GM12878 (cell line): ENCODE results near the gene SLFN5. TPM values are rescaled to one million over a fixed set of nuclear protein-coding genes. Genes with fewer than 3 reads are reported as not detected.

Experiments used
- ATAC-seq: fragments of 200-7000 bp; cut with Tn5 transposase; 3 replicates; pipeline ENCODE4 v1.9.1; 2020; ENCODE audit warnings: mild to moderate bottlenecking, moderate library complexity
- BruUV-seq: library from RNA; stranded (reverse); fragments of 400-500 nt; replicated peaks from 2 replicates; lab custom pipeline; 2021; lab: Mats Ljungman, UMichigan
- CTCF ChIA-PET: fragments of 300-600 bp; sonication (Branson Sonifier 250); formaldehyde crosslinking; extraction: SDS; loops from one replicate; lab custom pipeline; 2021; ENCODE audit warnings: inconsistent platforms; lab: Yijun Ruan, JAX
- POLR2A ChIA-PET: fragments of 350-600 bp; formaldehyde crosslinking; extraction: SDS; loops from one replicate; lab custom pipeline; 2021; ENCODE audit warnings: inconsistent platforms; lab: Charles Lee
- RAD21 ChIA-PET: fragments of 300-600 bp; sonication (Branson Sonifier 250); formaldehyde crosslinking; loops from one replicate; lab custom pipeline; 2023; ENCODE audit warnings: antibody characterized with exemption; ENCODE audit not compliant: unreplicated experiment; lab: Charles Lee
- SMC1A ChIA-PET: fragments of 300-600 bp; sonication (Branson Sonifier 250); formaldehyde crosslinking; loops from one replicate; lab custom pipeline; 2023; ENCODE audit not compliant: unreplicated experiment, uncharacterized antibody; lab: Charles Lee
- DNase-seq: peaks from one replicate; pipeline ENCODE4 v3.0.0-alpha.2; 2011; ENCODE audit warnings: low read depth, low spot score
- FAIRE-seq: peaks from 3 replicates; lab custom pipeline; 2011; peaks lifted over from hg19 to GRCh38; lab: Jason Lieb, UNC
- H2AFZ ChIP-seq: 2 replicates; pipeline ENCODE4 v1.6.0; 2011; ENCODE audit warnings: low read depth, low read length, control low read depth; ENCODE audit not compliant: control insufficient read depth
- H3K27ac ChIP-seq: 2 replicates; pipeline ENCODE4 v1.5.1; 2011; ENCODE audit warnings: control low read depth; ENCODE audit not compliant: control insufficient read depth, insufficient read depth
- H3K27me3 ChIP-seq, 2 experiments: replicated peaks in 1 of 2; 2 replicates each; pipeline versions ENCODE4 v1.6.0 to v1.6.1; 2011; ENCODE audit warnings: low read length in 1 of 2; ENCODE audit not compliant: control insufficient read depth in 2 of 2, insufficient read depth in 2 of 2
- H3K36me3 ChIP-seq, 2 experiments: 2 replicates each; pipeline ENCODE4 v1.5.1; 2011; ENCODE audit warnings: low read length in 1 of 2; ENCODE audit not compliant: control insufficient read depth in 2 of 2, insufficient read depth in 2 of 2
- H3K4me1 ChIP-seq: 2 replicates; pipeline ENCODE4 v1.6.1; 2011; ENCODE audit warnings: mild to moderate bottlenecking, low read length, moderate library complexity, mixed read lengths; ENCODE audit not compliant: control insufficient read depth, insufficient read depth
- H3K4me2 ChIP-seq: 2 replicates; pipeline ENCODE4 v1.6.0; 2011; ENCODE audit warnings: control low read depth; ENCODE audit not compliant: control insufficient read depth, insufficient read depth
- H3K4me3 ChIP-seq: fragments of 200-600 bp; sonication (generic); 2 replicates; pipeline ENCODE4 v1.5.1; 2016
- H3K79me2 ChIP-seq: 2 replicates; pipeline ENCODE4 v1.6.0; 2011; ENCODE audit warnings: low read length; ENCODE audit not compliant: control insufficient read depth, insufficient read depth
- H3K9ac ChIP-seq: 2 replicates; pipeline ENCODE4 v1.8.0; 2011; ENCODE audit warnings: low read length, control low read depth, mixed read lengths; ENCODE audit not compliant: control insufficient read depth, insufficient read depth
- H3K9me3 ChIP-seq: replicated peaks from 3 replicates; pipeline ENCODE4 v1.5.1; 2011; ENCODE audit warnings: mild to moderate bottlenecking, low read length; ENCODE audit not compliant: control insufficient read depth, insufficient read depth
- H4K20me1 ChIP-seq: 2 replicates; pipeline ENCODE4 v1.6.0; 2011; ENCODE audit not compliant: control insufficient read depth, insufficient read depth
- ASH2L ChIP-seq: fragments of 300-600, 200-600 bp; sonication (generic); IDR thresholded peaks from 2 replicates; pipeline ENCODE4 v1.6.1; 2017; ENCODE audit warnings: low read depth, mild to moderate bottlenecking, borderline replicate concordance
- BCL11A ChIP-seq: IDR thresholded peaks from 2 replicates; pipeline ENCODE4 v1.6.1; 2011; ENCODE audit warnings: low read depth, low read length
- DPF2 ChIP-seq: fragments of 450-650 bp; IDR thresholded peaks from 2 replicates; pipeline ENCODE4 v1.6.1; 2017; ENCODE audit warnings: mild to moderate bottlenecking
- ESRRA ChIP-seq: IDR thresholded peaks from 2 replicates; pipeline ENCODE4 v1.6.1; 2012; ENCODE audit warnings: mild to moderate bottlenecking, low read length, improper control_type of control experiment
- HCFC1 ChIP-seq: fragments of 150-350 bp; IDR thresholded peaks from 2 replicates; pipeline ENCODE4 v1.6.1; 2014; ENCODE audit warnings: low read length
- HDGF ChIP-seq: fragments of 450-650 bp; IDR thresholded peaks from 2 replicates; pipeline ENCODE4 v1.6.1; 2016; ENCODE audit warnings: antibody characterized with exemption
- IKZF1 ChIP-seq: fragments of 450-650 bp; conservative IDR thresholded peaks from 2 replicates; pipeline ENCODE4 v1.6.1; 2017; ENCODE audit warnings: antibody characterized with exemption, mild to moderate bottlenecking
- IRF4 ChIP-seq: IDR thresholded peaks from 2 replicates; pipeline ENCODE4 v1.6.1; 2011; ENCODE audit warnings: low read depth, low read length
- LARP7 ChIP-seq: fragments of 450-650 bp; IDR thresholded peaks from 2 replicates; pipeline ENCODE4 v1.6.1; 2017; ENCODE audit warnings: mild to moderate bottlenecking
- MYB ChIP-seq: fragments of 150-350 bp; IDR thresholded peaks from 2 replicates; pipeline ENCODE4 v1.6.1; 2014; ENCODE audit warnings: mild to moderate bottlenecking, low read depth, low read length, borderline replicate concordance
- NFYB ChIP-seq: IDR thresholded peaks from 2 replicates; pipeline ENCODE4 v1.6.1; 2011; ENCODE audit warnings: low read depth, mild to moderate bottlenecking, low read length, improper control_type of control experiment, moderate library complexity; ENCODE audit not compliant: insufficient read depth
- PAX5 ChIP-seq: IDR thresholded peaks from 2 replicates; pipeline ENCODE4 v1.6.1; 2011; ENCODE audit warnings: low read depth, low read length, borderline replicate concordance
- PML ChIP-seq: IDR thresholded peaks from 2 replicates; pipeline ENCODE4 v1.6.1; 2012; ENCODE audit warnings: low read length, inconsistent platforms
- RB1 ChIP-seq: fragments of 450-650 bp; formaldehyde crosslinking; IDR thresholded peaks from 2 replicates; pipeline ENCODE4 v1.6.1; 2017; ENCODE audit warnings: mild to moderate bottlenecking, borderline replicate concordance
- REST ChIP-seq: IDR thresholded peaks from 2 replicates; pipeline ENCODE4 v1.6.1; 2012; ENCODE audit warnings: mild to moderate bottlenecking, low read depth, low read length
- SMC3 ChIP-seq: IDR thresholded peaks from 2 replicates; pipeline ENCODE4 v1.6.1; 2011; ENCODE audit warnings: low read length, improper control_type of control experiment, borderline replicate concordance
- USF1 ChIP-seq: IDR thresholded peaks from 2 replicates; pipeline ENCODE4 v1.6.1; 2011; ENCODE audit warnings: borderline replicate concordance, low read depth, mild to moderate bottlenecking, moderate library complexity, mixed read lengths, low read length; ENCODE audit not compliant: insufficient read depth; ENCODE audit errors: extremely low read length
- ZNF274 ChIP-seq: IDR thresholded peaks from one replicate; pipeline ENCODE4 v1.8.0; 2011; ENCODE audit not compliant: insufficient read length, insufficient read depth
- ZSCAN29 ChIP-seq: fragments of 450-650 bp; IDR thresholded peaks from 2 replicates; pipeline ENCODE4 v1.6.1; 2017; ENCODE audit warnings: mild to moderate bottlenecking, moderate library complexity
- ZZZ3 ChIP-seq: IDR thresholded peaks from 2 replicates; pipeline ENCODE4 v1.6.1; 2011; ENCODE audit warnings: low read depth; ENCODE audit not compliant: control insufficient read depth, insufficient read length
- WGBS: methylation state at CpG from one replicate; pipeline ENCODE4 v1.1.6; 2016; ENCODE audit warnings: low lambda C conversion rate; ENCODE audit not compliant: insufficient replicate concordance, insufficient coverage; ENCODE audit errors: missing lambda C conversion rate; 5-methylcytosine and 5-hydroxymethylcytosine counted together
- in situ Hi-C: fragments of 300-500 bp; cut with MboI; formaldehyde crosslinking; loops from 9 replicates; pipeline ENCODE4 v1.14.3; 2018; ENCODE audit warnings: mixed read lengths
- intact Hi-C: fragments of 100-400 bp; cut with micrococcal nuclease; formaldehyde crosslinking; loops from one replicate; pipeline ENCODE4 v1.14.2; 2022; ENCODE audit not compliant: unreplicated experiment
- polyA plus RNA-seq, 11 experiments: library from polyadenylated mRNA; depleted of rRNA in 4 of 11; unstranded in 6 of 11; stranded (reverse) in 5 of 11; fragments of >200 nt; fragmentation: Nextera tagmentation in 4 of 11; fragmentation: Illumina TruSeq in 1 of 11; extraction: Ambion mirVana in 4 of 11; extraction: Trizol in 1 of 11; gene quantifications; 1 replicate in 1 of 11; 2 replicates in 10 of 11; pipeline versions ENCODE4 v1.2.1 to v1.2.3, GENCODE V29; 2011 to 2016; ENCODE audit warnings: inconsistent platforms in 2 of 11, missing spikeins in 2 of 11, low read depth in 1 of 11
- total RNA-seq, 4 experiments: library from RNA; depleted of rRNA in 3 of 4; stranded (reverse); fragments of >200 nt in 3 of 4; fragmentation: Illumina TruSeq in 1 of 4; extraction: Trizol in 1 of 4; gene quantifications; 2 replicates each; pipeline versions ENCODE4 v1.2.1 to v1.2.3, GENCODE V29; 2013 to 2021

The SLFN5 gene
- total and polyA plus RNA-seq, 10 of the 15 experiments (the other 5 are each of a cell fraction or from before 2014, with no cell fraction given) = 0.19 to 2.1 (median 1.3) TPM

- TF ChIP-seq USF1 (no peak), IKZF1 (no peak), HCFC1 (no peak), ESRRA (no peak), RB1 (no peak), SMC3 (no peak), DPF2 (no peak)
These were observed 29.4 kb upstream of the SLFN5 start (continued) for GRCh38 chr17:35213412-35213940.

- no peak overlapping the region for H3K4me2 ChIP-seq
- ATAC-seq (no peak), FAIRE-seq (no peak), DNase-seq (no peak)
- in situ Hi-C loops (no loop called here), intact Hi-C loops (no loop called here)
- no peaks in the 10 kb centered on the region; a peak in 1 of 4 replicates for H3K27me3 ChIP-seq
- WGBS = 19% methylated on average over 3 of the region's 3 CpGs
- no TSS peak for BruUV-seq
- no peaks in the 10 kb centered on the region for H3K4me1 ChIP-seq
- ChIA-PET CTCF (interaction anchor here (0.6 to 1.8 kb wide), 4 partner anchors 10 to 320 kb away, joined by 3 to 5 read pairs (median 4); no protein-coding TSS in a partner anchor), RAD21 (no interaction called here), POLR2A (no interaction called here), SMC1A (interaction anchor here (1.0 kb wide), 1 partner anchor 33 kb away, joined by 3 read pairs; no protein-coding TSS in a partner anchor)
- H3K9me3 ChIP-seq = no peaks in the 10 kb centered on the region
- H3K79me2 ChIP-seq = no peaks in the 10 kb centered on the region
- no peak overlapping the region for H3K4me3 ChIP-seq
- no peak overlapping the region for H3K27ac ChIP-seq
- no peaks in the 10 kb centered on the region for H4K20me1 ChIP-seq
- no peak overlapping the region for H3K9ac ChIP-seq
- H2AFZ ChIP-seq = no peak overlapping the region
- no peaks in the 10 kb centered on the region for H3K36me3 ChIP-seq
- no peak for TF ChIP-seq LARP7
- TF ChIP-seq ZNF274 = no peak
- no peak for TF ChIP-seq HDGF
- no peak for TF ChIP-seq BCL11A
- no peak for TF ChIP-seq PAX5
- TF ChIP-seq ASH2L = no peak
- no peak for TF ChIP-seq MYB
- no peak for TF ChIP-seq ZZZ3
- no peak for TF ChIP-seq PML
- no peak for TF ChIP-seq IRF4
- TF ChIP-seq REST = no peak
- TF ChIP-seq NFYB = no peak
- no peak for TF ChIP-seq ZSCAN29
These were observed 28.7 kb upstream of the SLFN5 start for GRCh38 chr17:35214192-35214591.
